NCI-H2107 treated with DMSO at 0.1 percent for 48 hours (cell line): ENCODE results near the gene FNDC10.

Experiments
- DNase-seq: peaks from one replicate; lab custom pipeline; 2025; ENCODE audit not compliant: unreplicated experiment; lab: John Stamatoyannopoulos, UW

The FNDC10 gene

GRCh38 chr1:1550087-1550486 is 49.8 kb downstream of the FNDC10 start:
- no peak for DNase-seq

GRCh38 chr1:1548591-1548990 is 51.3 kb downstream of the FNDC10 start:
- DNase-seq: no peak
